OCI-M2 (cell line): ENCODE results near the gene CDS2.

Source experiments
- DNase-seq: peaks from one replicate; lab custom pipeline; 2025; ENCODE audit not compliant: unreplicated experiment; lab: John Stamatoyannopoulos, UW

The CDS2 gene

DNA sequence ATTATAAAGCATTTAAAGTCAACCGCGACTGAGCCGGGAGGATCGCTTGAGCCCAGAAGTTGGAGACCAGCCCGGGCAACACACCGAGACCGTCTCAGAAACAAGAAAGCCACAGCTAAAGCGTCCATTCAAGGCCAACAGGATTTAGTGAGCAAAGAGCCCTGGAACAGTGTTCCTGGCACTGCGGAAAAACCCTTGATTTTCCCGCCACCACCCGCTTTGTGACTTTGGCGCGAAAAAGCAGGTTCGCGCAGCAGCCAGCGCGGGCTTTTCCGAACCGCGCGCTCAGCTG is 7.7 kb upstream of the CDS2 start:
- DNase-seq, result no peak

GRCh38 chr20:5119435-5120184 is 7.2 kb upstream of the CDS2 start, which contains the start of gene PCNA:
TSS of gene PCNA (minus strand) at chr20:5119958. CDS start at chr20:5119798, 160 bp downstream.
- DNase-seq, result peak; percentile 71

GRCh38 chr20:5120185-5120476 is 6.7 kb upstream of the CDS2 start:
- no peak for DNase-seq

DNA sequence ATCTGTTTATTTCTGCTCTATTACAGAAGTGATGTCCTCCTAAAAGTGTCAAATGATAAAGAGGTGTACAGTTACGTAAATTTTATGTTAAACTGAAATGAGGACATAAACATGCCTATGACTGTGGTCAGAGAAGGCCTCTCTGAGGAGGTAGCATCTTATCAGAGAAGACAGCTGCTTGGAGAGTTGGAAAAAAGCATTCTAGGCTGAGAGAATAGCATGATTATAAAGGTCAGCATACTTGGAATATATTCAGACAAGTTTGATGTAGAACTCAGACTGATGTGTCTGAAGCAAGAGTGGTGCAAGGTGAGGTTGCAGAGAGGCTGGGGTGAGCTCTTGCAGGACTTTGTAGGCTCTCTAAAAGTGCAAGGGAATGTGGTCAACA is 3.9 kb upstream of the CDS2 start:
- peak; percentile 50 for DNase-seq

DNA sequence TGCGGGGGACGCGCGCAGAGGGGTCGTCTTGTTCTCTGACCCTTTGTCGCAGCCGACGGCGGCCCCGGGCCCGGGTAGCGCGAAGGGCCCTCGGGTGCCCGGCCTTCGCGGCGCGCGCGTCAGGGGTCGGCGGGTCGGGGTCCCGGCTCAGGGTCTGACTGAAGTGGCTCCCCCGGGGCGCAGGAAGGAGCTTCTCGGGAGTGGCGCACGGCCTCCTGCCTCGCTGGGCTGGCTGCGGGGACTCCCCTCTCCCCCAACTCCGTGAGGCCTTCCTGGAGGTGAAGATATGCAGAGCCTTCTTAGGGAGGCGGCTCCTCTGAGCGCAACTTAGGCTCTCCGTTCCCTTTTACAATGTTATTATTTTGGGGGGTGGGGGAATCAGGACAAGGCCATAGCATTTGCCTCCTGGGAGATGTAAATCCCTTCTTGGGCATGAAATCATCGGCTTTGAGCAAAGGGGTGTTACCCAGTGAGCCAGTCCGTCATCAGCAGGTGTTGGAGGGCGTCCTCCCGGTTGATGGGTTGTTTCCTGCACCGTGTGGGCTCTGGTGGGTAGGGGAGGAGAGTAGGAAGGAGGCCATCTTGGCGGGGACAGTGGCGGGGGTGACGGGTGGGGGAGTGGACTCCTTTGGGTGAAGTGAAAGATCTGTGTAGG is 523 bp downstream of the CDS2 start:
- DNase-seq, result no peak

DNA sequence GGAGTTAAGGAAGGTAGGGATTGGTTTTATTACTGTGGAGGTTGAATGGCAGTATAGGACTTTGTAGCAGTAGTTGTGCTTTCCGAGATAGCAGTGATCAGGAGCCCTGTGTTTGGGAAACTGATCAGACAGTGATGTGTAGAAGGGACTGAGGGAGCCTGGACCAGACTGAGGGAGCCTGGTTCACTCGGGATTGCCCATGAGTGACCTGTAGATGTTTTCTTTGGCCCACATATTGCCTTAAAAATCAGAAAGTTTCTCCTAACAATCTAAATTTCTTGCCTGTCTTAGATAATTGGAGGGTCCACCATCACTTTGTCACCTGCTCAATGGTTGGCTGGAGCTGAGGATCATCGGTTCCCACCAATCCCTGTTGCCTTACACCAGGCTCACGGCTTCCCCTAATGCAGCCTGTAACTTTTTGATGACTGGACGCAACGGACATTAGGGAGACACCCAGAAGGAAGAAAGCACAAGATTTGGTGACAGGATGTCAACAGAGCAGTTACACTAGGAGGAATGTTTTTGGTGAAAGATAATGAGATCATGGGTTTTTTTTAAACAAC is 1.1 kb downstream of the CDS2 start:
- DNase-seq, result no peak

- no peak for DNase-seq
These were observed 2.1 kb downstream of the CDS2 start for GRCh38 chr20:5128886-5129285.

GRCh38 chr20:5131502-5131901 is 4.7 kb downstream of the CDS2 start:
- no peak for DNase-seq

GRCh38 chr20:5133998-5134397 is 7.2 kb downstream of the CDS2 start:
- no peak for DNase-seq

GRCh38 chr20:5135363-5136012 is 8.7 kb downstream of the CDS2 start:
- DNase-seq, result no peak

DNA sequence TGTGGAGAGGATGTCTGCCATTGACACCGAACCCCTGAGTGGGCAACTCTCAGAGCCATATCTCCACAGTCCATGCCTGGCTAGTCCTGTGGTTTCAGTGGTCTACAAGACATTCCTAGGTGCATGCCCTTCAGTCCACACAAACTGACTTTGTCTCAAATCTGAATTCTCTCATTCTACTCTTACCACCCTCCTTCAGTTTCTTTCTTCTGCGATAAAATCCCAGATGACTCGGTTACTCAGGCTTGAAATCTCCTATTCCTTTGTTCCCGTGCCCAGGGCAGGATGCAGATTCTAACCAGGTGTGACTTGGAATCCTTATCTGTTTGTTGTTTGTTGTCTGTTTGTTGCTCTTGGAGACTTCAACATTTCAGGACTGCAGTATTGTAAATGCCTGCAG is 9.3 kb downstream of the CDS2 start:
- DNase-seq, result no peak

- no peak for DNase-seq
These were observed 13.4 kb downstream of the CDS2 start for GRCh38 chr20:5140195-5140594.

DNA sequence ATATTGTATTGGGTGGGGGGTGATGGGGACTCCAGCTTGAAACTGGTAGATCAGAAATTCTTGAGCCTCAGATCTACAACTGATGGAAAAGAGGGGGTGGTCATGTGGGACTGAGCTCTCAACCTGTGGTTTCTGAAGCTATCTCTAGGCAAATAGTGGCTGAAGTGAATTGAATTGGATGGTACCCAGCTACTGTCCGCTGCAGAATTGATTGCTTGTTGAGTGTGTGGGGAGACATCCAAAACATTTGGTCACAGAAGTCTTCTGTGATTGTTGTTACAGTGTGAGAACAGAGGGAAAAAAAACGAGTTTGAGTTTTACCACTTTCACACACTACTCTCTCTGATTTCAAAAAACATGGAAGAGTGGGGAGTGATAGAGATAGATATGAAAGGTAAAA is 14.8 kb downstream of the CDS2 start:
- no peak for DNase-seq

DNA sequence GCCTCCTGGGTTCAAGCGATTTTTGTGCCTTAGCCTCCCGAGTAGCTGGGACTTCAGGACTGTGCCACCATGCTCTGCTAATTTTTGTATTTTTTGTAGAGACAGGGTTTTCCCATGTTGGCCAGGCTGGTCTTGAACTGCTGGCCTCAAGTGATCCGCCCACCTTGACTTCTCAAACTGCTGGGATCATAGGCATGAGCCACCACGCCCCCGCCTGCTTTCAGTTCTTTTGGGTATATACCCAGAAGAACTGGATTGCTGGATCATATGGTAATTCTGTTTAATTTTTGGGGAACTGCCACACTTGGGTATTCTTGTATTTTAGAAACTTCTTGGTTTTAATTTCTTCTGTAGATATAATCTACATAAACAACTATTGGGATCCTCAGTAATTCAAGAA is 17.0 kb downstream of the CDS2 start:
- DNase-seq, result no peak

DNA sequence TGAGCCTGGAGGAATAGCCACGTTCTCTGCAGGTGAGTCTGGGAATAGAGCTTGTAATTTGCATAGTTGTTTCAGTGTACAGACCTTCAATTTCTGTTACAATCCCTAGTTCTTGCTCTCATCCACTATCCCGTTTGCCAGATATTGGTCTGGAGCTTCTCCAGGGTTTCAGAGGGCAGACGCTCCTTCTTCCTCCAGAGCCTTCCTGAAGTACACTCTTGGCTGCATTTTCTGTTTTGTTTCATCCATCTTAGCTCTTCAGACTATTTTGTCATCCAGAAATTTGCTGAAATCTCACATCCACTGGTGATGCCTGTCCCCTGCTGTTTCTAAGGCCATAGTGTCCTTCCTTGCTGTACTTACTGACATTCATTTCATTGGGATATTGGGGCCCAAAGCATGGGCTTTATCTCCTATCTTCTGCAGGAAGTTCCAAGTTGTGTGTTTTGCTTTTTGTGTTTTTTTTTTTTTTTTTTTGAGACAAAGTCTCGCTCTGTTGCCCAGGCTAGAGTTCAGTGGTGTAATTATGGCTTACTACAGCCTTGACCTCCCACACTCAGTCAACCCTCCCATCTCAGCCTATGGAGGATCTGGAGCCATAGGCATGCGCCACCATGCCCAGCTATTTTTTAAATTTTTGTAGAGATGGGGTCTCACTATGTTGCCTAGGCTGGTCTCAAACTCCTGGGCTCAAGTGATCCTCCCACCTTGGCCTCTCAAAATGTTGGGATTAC is 18.7 kb downstream of the CDS2 start:
- no peak for DNase-seq

- no peak for DNase-seq
These were observed 19.4 kb downstream of the CDS2 start for GRCh38 chr20:5146099-5146668.

GRCh38 chr20:5146871-5147592 is 20.2 kb downstream of the CDS2 start:
- no peak for DNase-seq

GRCh38 chr20:5148581-5148980 is 21.8 kb downstream of the CDS2 start:
- DNase-seq, result no peak

DNA sequence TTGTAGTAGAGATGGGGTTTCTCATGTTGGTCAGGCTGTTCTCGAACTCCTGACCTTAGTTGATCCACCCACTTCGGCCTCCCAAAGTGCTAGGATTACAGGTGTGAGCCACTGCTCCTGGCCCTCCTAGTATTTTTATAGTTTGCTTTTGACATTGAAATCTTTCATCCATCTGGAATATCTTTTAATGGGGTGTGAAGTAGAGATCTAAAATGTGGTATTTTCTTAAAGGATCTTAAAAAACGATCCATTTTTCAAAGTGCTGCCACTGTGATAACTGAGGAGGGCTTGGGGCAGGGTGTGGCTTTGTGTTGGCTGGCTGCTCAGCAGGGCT is 23.1 kb downstream of the CDS2 start:
- DNase-seq, result no peak

DNA sequence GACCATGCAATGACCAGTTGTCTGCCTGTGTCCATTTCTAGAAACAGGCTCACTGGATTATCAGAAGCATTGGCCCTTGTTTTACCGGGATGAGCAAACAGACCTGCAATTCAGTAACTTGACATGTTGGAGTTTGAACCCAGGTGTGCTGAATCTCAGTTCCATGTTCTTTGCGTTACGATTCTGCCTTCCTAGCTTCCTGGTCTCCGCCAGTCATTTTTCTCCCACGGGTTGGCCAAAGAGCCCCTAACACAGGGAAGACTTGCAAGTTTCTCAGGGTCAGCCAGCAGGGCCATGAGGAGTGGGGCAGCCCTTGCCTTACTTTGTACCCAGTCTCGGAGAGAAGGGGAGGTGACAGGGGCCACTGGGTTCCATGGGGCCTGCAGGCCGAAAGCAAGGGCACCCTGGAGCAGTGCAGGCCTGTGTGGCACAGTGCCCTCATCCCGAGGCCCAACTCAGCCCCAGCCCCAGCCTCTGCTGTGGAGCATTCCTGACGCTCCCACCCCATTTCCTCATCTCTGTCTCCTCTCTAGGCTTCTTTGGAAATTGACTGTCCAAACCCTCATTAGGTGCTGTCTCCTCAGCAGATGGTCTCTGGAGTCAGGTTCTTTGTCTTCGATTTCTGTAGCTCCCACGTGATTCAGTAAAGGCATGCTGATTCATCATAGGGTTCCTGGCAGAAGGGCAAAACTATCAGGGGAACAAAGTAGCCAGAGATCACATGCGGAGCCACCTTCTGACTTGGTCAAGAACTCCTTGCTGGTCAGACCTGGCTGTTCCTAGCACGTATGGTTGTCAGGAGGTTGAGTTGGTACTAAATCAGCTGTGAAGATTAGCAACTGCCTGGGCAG is 23.6 kb downstream of the CDS2 start:
- no peak for DNase-seq
